ENCODE data around the gene MED26. TPM values are rescaled to one million over a fixed set of nuclear protein-coding genes. Genes with fewer than 3 reads are reported as not detected.

Gene MED26
- total and polyA plus RNA-seq, 10 of the 15 experiments (the other 5 are each of a cell fraction or from before 2014, with no cell fraction given): 1.1 to 21.4 (median 9.7) TPM

DNA sequence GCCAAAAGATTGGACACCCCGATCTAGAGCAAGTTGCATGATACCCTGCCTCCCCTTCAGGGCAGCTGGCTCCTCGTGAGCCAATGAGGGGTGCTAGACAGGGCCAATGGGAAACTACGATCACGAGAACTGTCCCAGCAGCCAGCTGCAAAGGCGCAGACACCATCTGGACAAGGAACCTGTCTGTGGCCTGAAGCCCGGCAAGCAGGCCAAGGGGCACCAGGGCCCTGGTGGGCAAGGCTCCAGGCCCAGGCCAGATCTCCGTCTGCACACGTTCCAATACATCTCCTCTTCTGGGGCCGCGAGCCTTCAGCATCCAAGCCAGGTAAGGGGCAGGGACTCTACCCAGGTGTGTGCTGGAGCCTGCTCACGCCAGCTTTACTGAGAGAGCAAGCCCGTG is 20.2 kb downstream of the MED26 start:
- 86% methylated on average over 12 of the region's 12 CpGs for WGBS (ENCODE audit: insufficient coverage, insufficient replicate concordance, low lambda C conversion rate, missing lambda C conversion rate)
- H3K9me3 ChIP-seq (replicated peaks; ENCODE audit: control insufficient read depth, insufficient read depth, low read length): no peaks in the 10 kb centered on the region
- FAIRE-seq: no peak
- BruUV-seq (replicated peaks): no TSS peak
- H3K4me3 ChIP-seq: no peak overlapping the region
- CTCF ChIA-PET: interaction anchor here (0.9 kb wide), 2 partner anchors 16 to 208 kb away, joined by 3 to 4 read pairs; no protein-coding TSS in a partner anchor
- no peaks in the 10 kb centered on the region for H3K27me3 ChIP-seq (replicated peaks in 1 of 2; ENCODE audit: control insufficient read depth in 2 of 2, insufficient read depth in 2 of 2, low read length in 1 of 2)
- H3K27ac ChIP-seq (ENCODE audit: control insufficient read depth, insufficient read depth): no peak overlapping the region
- intact Hi-C loops (cut with micrococcal nuclease; ENCODE audit: unreplicated experiment): no loop called here
- POLR2A ChIA-PET: interaction anchor here (0.9 to 2.5 kb wide), 6 partner anchors 10 to 59 kb away, joined by 3 to 11 read pairs (median 4); no protein-coding TSS in a partner anchor
- H3K36me3 ChIP-seq (ENCODE audit: control insufficient read depth in 2 of 2, insufficient read depth in 2 of 2, low read length in 1 of 2): peaks cover 0 to 14% of the 10 kb centered on the region in 2 experiments; a peak in 2 of 4 replicates
- H2AFZ ChIP-seq (ENCODE audit: control insufficient read depth, low read depth, low read length): no peak overlapping the region
- TF ChIP-seq ASH2L (IDR thresholded peaks at IDR 0.05; ENCODE audit: borderline replicate concordance, low read depth): no peak
- no peak for TF ChIP-seq RBBP5 (conservative IDR thresholded peaks at IDR 0.05)
- TF ChIP-seq SREBF2 (IDR thresholded peaks at IDR 0.05; ENCODE audit: low read length): no peak
- no peak for TF ChIP-seq POLR2AphosphoS5 (IDR thresholded peaks at IDR 0.05; ENCODE audit: low read length)
- TF ChIP-seq NFYB (IDR thresholded peaks at IDR 0.05; ENCODE audit: insufficient read depth, low read depth, low read length): no peak
- TF ChIP-seq, protein P1, sequence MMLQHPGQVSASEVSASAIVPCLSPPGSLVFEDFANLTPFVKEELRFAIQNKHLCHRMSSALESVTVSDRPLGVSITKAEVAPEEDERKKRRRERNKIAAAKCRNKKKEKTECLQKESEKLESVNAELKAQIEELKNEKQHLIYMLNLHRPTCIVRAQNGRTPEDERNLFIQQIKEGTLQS (IDR thresholded peaks at IDR 0.05; ENCODE audit: borderline replicate concordance, extremely low read depth, low read depth, low read length): no peak
- TF ChIP-seq, protein P2, sequence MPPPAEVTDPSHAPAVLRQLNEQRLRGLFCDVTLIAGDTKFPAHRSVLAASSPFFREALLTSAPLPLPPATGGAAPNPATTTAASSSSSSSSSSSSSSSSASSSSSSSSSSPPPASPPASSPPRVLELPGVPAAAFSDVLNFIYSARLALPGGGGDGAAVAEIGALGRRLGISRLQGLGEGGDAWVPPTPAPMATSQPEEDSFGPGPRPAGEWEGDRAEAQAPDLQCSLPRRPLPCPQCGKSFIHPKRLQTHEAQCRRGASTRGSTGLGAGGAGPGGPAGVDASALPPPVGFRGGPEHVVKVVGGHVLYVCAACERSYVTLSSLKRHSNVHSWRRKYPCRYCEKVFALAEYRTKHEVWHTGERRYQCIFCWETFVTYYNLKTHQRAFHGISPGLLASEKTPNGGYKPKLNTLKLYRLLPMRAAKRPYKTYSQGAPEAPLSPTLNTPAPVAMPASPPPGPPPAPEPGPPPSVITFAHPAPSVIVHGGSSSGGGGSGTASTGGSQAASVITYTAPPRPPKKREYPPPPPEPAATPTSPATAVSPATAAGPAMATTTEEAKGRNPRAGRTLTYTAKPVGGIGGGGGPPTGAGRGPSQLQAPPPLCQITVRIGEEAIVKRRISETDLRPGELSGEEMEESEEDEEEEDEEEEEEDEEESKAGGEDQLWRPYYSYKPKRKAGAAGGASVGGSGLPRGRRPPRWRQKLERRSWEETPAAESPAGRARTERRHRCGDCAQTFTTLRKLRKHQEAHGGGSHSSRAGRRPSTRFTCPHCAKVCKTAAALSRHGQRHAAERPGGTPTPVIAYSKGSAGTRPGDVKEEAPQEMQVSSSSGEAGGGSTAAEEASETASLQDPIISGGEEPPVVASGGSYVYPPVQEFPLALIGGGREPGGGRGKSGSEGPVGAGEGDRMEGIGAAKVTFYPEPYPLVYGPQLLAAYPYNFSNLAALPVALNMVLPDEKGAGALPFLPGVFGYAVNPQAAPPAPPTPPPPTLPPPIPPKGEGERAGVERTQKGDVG (CRISPR knock-in tag; IDR thresholded peaks at IDR 0.05): no peak
- no peak for TF ChIP-seq EP300 (IDR thresholded peaks at IDR 0.05; ENCODE audit: borderline replicate concordance in 1 of 2, control insufficient read depth in 1 of 2, low read depth in 2 of 2, low read length in 2 of 2)
- no peak for TF ChIP-seq BACH1 (IDR thresholded peaks at IDR 0.05; ENCODE audit: borderline replicate concordance)
- TF ChIP-seq KLF5 (IDR thresholded peaks at IDR 0.05; ENCODE audit: partially characterized antibody): no peak
- no peak for TF ChIP-seq HDAC6 (IDR thresholded peaks at IDR 0.05; ENCODE audit: unreplicated experiment)
- no peak for TF ChIP-seq MYC (IDR thresholded peaks at IDR 0.05; ENCODE audit: insufficient read depth, insufficient read length, insufficient replicate concordance, low read length, severe bottlenecking)
- TF ChIP-seq, protein P3, sequence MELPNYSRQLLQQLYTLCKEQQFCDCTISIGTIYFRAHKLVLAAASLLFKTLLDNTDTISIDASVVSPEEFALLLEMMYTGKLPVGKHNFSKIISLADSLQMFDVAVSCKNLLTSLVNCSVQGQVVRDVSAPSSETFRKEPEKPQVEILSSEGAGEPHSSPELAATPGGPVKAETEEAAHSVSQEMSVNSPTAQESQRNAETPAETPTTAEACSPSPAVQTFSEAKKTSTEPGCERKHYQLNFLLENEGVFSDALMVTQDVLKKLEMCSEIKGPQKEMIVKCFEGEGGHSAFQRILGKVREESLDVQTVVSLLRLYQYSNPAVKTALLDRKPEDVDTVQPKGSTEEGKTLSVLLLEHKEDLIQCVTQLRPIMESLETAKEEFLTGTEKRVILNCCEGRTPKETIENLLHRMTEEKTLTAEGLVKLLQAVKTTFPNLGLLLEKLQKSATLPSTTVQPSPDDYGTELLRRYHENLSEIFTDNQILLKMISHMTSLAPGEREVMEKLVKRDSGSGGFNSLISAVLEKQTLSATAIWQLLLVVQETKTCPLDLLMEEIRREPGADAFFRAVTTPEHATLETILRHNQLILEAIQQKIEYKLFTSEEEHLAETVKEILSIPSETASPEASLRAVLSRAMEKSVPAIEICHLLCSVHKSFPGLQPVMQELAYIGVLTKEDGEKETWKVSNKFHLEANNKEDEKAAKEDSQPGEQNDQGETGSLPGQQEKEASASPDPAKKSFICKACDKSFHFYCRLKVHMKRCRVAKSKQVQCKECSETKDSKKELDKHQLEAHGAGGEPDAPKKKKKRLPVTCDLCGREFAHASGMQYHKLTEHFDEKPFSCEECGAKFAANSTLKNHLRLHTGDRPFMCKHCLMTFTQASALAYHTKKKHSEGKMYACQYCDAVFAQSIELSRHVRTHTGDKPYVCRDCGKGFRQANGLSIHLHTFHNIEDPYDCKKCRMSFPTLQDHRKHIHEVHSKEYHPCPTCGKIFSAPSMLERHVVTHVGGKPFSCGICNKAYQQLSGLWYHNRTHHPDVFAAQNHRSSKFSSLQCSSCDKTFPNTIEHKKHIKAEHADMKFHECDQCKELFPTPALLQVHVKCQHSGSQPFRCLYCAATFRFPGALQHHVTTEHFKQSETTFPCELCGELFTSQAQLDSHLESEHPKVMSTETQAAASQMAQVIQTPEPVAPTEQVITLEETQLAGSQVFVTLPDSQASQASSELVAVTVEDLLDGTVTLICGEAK (IDR thresholded peaks at IDR 0.05; ENCODE audit: borderline replicate concordance): no peak
- TF ChIP-seq KDM1A (IDR thresholded peaks at IDR 0.05; ENCODE audit: borderline replicate concordance): no peak
- TF ChIP-seq YBX1 (IDR thresholded peaks at IDR 0.05): no peak
- RAD21 ChIA-PET (ENCODE audit: unreplicated experiment): interaction anchor here (3.0 kb wide), 1 partner anchor 10 kb away, joined by 12 read pairs; no protein-coding TSS in a partner anchor
- peaks cover 43% of the 10 kb centered on the region for H3K4me1 ChIP-seq (ENCODE audit: control insufficient read depth, insufficient read depth, low read length)
- no peak for ATAC-seq
- SMC1A ChIA-PET (ENCODE audit: uncharacterized antibody, unreplicated experiment): interaction anchor here (1.1 to 3.4 kb wide), 5 partner anchors 10 to 23 kb away, joined by 4 to 14 read pairs (median 7); no protein-coding TSS in a partner anchor
- H4K20me1 ChIP-seq (ENCODE audit: control insufficient read depth, insufficient read depth): peaks cover 15% of the 10 kb centered on the region; the same call in 1 of the 2 replicates
- no peak for DNase-seq (ENCODE audit: low read depth, low spot score)
- in situ Hi-C loops (cut with MboI): no loop called here
- peaks cover 94% of the 10 kb centered on the region for H3K79me2 ChIP-seq (ENCODE audit: control insufficient read depth, insufficient read depth, low read length)
- H3K4me2 ChIP-seq (ENCODE audit: control insufficient read depth, insufficient read depth): no peak overlapping the region
- no peak overlapping the region for H3K9ac ChIP-seq (ENCODE audit: control insufficient read depth, insufficient read depth, low read length)

Measured in GM12878 (cell line).